Measurements from ENCODE around the gene GOLGA1. TPM values are rescaled to one million over a fixed set of nuclear protein-coding genes. Genes with fewer than 3 reads are reported as not detected.
A peak's percentile ranks its signal among the peaks of the same experiment; 100 is the strongest.

Gene GOLGA1
- total and polyA plus RNA-seq, 2 of the 13 experiments (the other 11 are each of a cell fraction or from before 2014, with no cell fraction given), result 12.7 to 15.9 TPM

DNA sequence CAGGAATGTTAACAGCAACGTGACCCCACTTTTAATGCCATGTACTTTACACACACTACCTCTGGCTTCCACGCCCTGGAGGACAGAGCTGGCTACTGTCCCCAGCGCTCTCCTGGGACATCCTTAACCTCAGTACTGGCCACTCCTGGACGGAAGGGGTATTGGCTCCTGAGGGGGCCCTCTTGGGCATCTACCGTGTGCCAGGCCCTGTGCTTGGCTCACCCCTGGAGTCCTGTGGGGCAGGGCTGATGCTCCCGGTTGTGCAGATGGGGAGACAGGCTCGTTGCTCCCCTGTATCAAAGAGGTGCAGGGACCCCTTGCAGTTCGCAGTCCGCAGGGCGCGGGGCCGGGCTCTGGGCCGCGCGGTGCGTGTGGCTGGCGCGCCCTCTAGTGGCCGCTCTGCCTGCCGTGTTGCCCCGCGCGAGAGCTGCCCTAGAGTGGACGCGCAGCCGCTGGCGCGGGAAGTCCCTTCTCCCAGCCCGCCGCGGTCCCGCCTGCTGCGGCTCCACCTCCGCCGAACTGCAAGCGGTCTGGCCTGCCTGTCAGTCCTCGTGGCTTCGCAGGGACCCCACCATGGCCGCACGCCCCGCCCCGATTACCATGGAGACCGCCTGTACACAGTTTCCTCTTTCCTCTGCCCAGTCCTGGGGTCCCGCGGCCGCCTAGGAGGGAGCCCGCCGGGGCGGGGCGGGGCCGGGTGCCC lies 87.9 kb downstream of the GOLGA1 start, which contains the start of gene WDR38 (continued):
- TF ChIP-seq, protein P1, sequence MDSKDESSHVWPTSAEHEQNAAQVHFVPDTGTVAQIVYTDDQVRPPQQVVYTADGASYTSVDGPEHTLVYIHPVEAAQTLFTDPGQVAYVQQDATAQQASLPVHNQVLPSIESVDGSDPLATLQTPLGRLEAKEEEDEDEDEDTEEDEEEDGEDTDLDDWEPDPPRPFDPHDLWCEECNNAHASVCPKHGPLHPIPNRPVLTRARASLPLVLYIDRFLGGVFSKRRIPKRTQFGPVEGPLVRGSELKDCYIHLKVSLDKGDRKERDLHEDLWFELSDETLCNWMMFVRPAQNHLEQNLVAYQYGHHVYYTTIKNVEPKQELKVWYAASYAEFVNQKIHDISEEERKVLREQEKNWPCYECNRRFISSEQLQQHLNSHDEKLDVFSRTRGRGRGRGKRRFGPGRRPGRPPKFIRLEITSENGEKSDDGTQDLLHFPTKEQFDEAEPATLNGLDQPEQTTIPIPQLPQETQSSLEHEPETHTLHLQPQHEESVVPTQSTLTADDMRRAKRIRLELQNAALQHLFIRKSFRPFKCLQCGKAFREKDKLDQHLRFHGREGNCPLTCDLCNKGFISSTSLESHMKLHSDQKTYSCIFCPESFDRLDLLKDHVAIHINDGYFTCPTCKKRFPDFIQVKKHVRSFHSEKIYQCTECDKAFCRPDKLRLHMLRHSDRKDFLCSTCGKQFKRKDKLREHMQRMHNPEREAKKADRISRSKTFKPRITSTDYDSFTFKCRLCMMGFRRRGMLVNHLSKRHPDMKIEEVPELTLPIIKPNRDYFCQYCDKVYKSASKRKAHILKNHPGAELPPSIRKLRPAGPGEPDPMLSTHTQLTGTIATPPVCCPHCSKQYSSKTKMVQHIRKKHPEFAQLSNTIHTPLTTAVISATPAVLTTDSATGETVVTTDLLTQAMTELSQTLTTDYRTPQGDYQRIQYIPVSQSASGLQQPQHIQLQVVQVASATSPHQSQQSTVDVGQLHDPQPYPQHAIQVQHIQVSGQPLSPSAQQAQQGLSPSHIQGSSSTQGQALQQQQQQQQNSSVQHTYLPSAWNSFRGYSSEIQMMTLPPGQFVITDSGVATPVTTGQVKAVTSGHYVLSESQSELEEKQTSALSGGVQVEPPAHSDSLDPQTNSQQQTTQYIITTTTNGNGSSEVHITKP (CRISPR knock-in tag; IDR thresholded peaks at IDR 0.05; ENCODE audit: low read depth), result peak; percentile 29; the same call in 1 of the 2 replicates
- TF ChIP-seq ZNF615 (CRISPR knock-in tag; IDR thresholded peaks at IDR 0.05; ENCODE audit: borderline replicate concordance) (no peak), ASH2L (IDR thresholded peaks at IDR 0.05; ENCODE audit: insufficient read length, low read depth, low read length) (peak; percentile 63), RNF2 (conservative IDR thresholded peaks at IDR 0.05; ENCODE audit: low read depth) (0 out of 2 replicates have a peak, but pooled peaks have one; percentile 59), MED8 (CRISPR knock-in tag; IDR thresholded peaks at IDR 0.05; ENCODE audit: insufficient replicate concordance) (no peak), PHF5A (CRISPR knock-in tag; IDR thresholded peaks at IDR 0.05; ENCODE audit: low read depth, unreplicated experiment) (no peak), RBM39 (IDR thresholded peaks at IDR 0.05; ENCODE audit: low read depth, low read length, poor library complexity, severe bottlenecking) (peak; percentile 54), IRF2 (CRISPR knock-in tag; IDR thresholded peaks at IDR 0.05) (no peak), KDM5B (CRISPR knock-in tag; IDR thresholded peaks at IDR 0.05; ENCODE audit: borderline replicate concordance) (peak; percentile 67; the same call in 1 of the 2 replicates), SOX13 (IDR thresholded peaks at IDR 0.05) (no peak), SOX13 (CRISPR knock-in tag; conservative IDR thresholded peaks at IDR 0.05 in 1 of 2, IDR thresholded peaks at IDR 0.05 in 1 of 2) (no peak), CC2D1A (CRISPR knock-in tag; IDR thresholded peaks at IDR 0.05) (no peak), MTF2 (CRISPR knock-in tag; IDR thresholded peaks at IDR 0.05; ENCODE audit: borderline replicate concordance) (no peak), ZNF619 (CRISPR knock-in tag; IDR thresholded peaks at IDR 0.05) (peak; percentile 55; the same call in 1 of the 2 replicates), NFE2 (CRISPR knock-in tag; IDR thresholded peaks at IDR 0.05) (no peak)
- TF ChIP-seq, protein P2, sequence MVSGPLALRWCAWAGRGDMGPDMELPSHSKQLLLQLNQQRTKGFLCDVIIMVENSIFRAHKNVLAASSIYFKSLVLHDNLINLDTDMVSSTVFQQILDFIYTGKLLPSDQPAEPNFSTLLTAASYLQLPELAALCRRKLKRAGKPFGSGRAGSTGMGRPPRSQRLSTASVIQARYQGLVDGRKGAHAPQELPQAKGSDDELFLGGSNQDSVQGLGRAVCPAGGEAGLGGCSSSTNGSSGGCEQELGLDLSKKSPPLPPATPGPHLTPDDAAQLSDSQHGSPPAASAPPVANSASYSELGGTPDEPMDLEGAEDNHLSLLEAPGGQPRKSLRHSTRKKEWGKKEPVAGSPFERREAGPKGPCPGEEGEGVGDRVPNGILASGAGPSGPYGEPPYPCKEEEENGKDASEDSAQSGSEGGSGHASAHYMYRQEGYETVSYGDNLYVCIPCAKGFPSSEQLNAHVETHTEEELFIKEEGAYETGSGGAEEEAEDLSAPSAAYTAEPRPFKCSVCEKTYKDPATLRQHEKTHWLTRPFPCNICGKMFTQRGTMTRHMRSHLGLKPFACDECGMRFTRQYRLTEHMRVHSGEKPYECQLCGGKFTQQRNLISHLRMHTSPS (CRISPR knock-in tag; IDR thresholded peaks at IDR 0.05; ENCODE audit: low read depth), result peak; percentile 21; the same call in 1 of the 2 replicates
- TF ChIP-seq, protein P3, sequence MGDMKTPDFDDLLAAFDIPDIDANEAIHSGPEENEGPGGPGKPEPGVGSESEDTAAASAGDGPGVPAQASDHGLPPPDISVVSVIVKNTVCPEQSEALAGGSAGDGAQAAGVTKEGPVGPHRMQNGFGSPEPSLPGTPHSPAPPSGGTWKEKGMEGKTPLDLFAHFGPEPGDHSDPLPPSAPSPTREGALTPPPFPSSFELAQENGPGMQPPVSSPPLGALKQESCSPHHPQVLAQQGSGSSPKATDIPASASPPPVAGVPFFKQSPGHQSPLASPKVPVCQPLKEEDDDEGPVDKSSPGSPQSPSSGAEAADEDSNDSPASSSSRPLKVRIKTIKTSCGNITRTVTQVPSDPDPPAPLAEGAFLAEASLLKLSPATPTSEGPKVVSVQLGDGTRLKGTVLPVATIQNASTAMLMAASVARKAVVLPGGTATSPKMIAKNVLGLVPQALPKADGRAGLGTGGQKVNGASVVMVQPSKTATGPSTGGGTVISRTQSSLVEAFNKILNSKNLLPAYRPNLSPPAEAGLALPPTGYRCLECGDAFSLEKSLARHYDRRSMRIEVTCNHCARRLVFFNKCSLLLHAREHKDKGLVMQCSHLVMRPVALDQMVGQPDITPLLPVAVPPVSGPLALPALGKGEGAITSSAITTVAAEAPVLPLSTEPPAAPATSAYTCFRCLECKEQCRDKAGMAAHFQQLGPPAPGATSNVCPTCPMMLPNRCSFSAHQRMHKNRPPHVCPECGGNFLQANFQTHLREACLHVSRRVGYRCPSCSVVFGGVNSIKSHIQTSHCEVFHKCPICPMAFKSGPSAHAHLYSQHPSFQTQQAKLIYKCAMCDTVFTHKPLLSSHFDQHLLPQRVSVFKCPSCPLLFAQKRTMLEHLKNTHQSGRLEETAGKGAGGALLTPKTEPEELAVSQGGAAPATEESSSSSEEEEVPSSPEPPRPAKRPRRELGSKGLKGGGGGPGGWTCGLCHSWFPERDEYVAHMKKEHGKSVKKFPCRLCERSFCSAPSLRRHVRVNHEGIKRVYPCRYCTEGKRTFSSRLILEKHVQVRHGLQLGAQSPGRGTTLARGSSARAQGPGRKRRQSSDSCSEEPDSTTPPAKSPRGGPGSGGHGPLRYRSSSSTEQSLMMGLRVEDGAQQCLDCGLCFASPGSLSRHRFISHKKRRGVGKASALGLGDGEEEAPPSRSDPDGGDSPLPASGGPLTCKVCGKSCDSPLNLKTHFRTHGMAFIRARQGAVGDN (CRISPR knock-in tag; IDR thresholded peaks at IDR 0.05), result peak; percentile 75

Data from HepG2 (cell line).